HT1080 (cell line): ENCODE results near the gene C4orf50. TPM values are rescaled to one million over a fixed set of nuclear protein-coding genes. Genes with fewer than 3 reads are reported as not detected.

ENCODE experiments used
- DNase-seq: peaks from one replicate; pipeline ENCODE4 v3.0.0-alpha.2; 2015; ENCODE audit warnings: low read depth
- polyA plus RNA-seq, 2 experiments: library from polyadenylated mRNA; depleted of rRNA; stranded (reverse); fragments of >200 nt; gene quantifications; 2 replicates each; pipeline ENCODE4 v1.2.3, GENCODE V29; 2015
- total RNA-seq: library from RNA; depleted of rRNA; stranded (reverse); fragments of >200 nt; shearing (Covaris generic); gene quantifications from 2 replicates; pipeline ENCODE4 v1.2.3, GENCODE V29; 2014; rRNA removed

The C4orf50 gene
- not detected in 2 replicates for total RNA-seq
- not detected in 2 replicates for polyA plus RNA-seq (2015; cell fraction: cytosol; rRNA removed)
- not detected in 2 replicates for polyA plus RNA-seq (2015; cell fraction: nucleus; rRNA removed)

GRCh38 chr4:6018331-6018730 lies at the start of gene C4orf50:
TSS of gene C4orf50 (minus strand) at chr4:6018431.
- DNase-seq = no peak

GRCh38 chr4:6065934-6066590 lies 47.8 kb upstream of the C4orf50 start:
- DNase-seq = no peak

DNA sequence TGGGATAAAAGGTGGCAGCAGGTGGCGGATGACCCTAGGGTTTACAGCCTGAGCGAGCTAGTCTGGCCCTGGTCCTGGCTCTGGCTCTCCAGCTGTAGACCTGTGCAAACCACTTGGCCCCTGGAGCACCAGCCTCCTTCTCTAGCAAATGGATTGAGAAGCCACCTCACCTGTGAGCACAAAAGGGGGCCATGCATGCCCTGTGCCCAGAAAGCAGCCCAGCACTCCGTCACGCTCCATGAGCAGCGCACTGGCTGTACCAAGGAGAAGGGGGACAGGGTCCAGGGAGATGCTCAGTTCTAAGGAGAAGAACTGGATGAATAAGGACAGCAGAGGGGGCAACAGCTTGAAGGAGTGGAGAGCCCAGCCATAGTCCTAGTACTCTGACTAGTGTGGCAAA lies 46.9 kb upstream of the C4orf50 start:
- DNase-seq = no peak

GRCh38 chr4:6064383-6064782 lies 46.2 kb upstream of the C4orf50 start:
- DNase-seq = no peak

- no peak for DNase-seq
These were observed 45.5 kb upstream of the C4orf50 start for GRCh38 chr4:6063684-6064083.

- no peak for DNase-seq
These were observed 43.9 kb upstream of the C4orf50 start for GRCh38 chr4:6062133-6062532.

DNA sequence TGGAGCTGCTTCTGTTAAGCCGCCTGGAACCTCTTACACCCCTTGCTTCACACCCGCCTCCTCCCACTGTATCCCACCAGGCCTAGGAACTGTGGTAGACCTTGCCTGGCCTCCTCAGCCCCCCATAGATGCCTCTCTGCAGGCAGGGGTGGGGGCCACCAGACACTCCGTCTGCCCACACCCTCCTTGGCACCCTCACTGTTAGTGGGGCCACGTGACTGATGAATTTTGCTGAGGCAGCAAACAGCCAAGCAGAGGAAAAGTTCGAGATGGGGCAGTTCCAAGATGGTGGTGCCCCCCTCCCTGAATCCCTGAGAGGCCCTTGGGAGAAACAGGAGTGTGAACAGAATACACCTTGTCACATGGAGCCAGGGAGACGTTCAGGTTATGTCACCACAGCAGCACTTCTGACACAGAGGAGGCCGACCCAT lies 41.2 kb upstream of the C4orf50 start:
- DNase-seq = no peak

GRCh38 chr4:6058531-6059374 lies 40.5 kb upstream of the C4orf50 start:
- DNase-seq = no peak

DNA sequence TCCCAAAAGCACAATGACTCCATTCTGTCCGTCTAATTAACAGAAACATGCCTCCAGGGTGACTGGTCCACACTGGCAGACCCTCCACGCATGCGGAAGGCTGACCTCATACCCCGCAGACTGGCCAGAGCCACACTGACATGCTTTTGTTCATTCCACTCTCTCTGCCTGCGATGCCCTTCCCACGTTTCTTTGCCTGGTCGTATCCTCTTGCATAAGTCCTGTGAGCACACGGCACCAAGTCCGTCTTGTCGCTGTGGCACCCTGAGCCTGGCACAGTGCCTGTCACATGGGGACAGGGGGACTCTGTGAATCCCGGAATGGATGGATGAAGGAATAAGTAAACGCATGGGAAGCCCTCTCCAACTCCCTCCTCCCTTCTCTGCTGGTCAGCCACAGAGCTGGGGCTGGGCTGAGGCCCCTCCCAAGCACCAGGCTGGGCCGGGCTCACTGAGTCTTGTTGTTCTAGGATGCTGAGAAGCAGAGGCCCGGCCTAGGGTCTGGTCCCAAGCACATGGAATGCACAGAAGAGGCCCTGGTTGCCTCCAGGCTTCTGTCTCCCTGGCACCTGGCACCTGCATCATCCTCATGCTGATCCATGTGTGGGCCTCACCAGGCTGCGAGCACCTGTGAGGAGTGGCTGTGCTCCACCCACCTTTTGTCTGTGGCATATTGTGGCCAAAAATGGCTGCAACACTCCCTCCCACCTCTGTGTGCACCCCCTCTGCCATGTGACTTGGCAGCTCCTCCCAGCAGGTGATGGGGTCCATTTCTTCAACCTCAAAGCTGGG lies 38.9 kb upstream of the C4orf50 start:
- DNase-seq = no peak

- DNase-seq = no peak
These were observed 37.2 kb upstream of the C4orf50 start for GRCh38 chr4:6055436-6055835.

- no peak for DNase-seq
These were observed 36.8 kb upstream of the C4orf50 start for GRCh38 chr4:6055030-6055429.

DNA sequence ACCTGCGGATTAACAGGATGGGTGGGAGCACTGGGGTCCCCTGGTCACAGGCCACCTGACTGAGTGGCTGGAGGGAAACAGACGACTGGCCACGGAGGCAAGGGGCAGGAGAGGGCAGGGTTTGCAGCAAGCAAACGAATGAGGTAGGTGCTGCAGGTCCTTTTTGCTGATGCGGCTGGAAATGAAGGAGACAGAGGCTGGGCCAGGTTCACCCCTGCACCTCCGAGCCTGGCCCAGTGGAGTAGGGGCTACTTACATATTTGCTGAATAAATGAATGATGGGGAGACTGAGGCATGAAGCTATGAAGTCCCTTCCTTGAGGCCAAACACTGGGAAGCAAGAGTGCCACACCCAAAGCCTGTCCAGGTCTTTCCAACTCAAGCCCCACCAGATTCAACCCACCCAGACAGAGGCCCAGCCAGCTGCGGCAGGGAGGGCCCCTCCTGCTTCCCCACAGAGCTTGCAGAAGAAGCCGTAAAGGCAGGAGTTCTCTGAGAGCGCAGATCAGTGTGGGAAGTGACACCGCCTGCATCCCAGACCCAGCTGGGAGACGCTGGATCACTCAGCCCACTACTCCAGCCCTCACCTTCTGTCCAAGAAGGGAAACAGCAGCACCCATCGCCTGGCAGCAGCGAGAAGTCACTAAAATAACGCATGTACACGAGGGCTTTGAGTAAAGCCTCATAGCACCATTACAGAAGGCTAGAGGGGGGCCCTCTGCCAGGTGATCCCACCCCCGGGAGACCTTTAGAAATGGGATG lies 36.1 kb upstream of the C4orf50 start:
- no peak for DNase-seq

DNA sequence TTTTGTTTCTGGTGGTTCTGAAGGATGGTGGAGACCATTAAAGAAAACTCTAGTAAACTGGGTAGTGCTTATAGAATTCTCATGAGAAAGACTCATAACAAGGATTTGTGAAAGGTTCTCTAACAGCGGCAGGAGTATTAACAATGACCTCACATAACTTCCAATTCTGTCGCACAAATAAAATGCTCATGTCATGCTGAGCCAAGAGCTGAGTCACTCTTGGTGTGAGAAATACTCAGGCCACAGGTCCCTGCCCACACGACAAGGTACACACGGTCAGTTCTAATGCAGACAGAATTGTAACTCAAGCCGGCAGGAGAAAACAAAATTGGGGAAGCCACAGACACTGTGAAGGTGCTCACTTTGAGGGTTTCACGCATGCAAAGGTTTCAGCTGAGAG lies 34.4 kb upstream of the C4orf50 start:
- no peak for DNase-seq

GRCh38 chr4:6050551-6050950 lies 32.3 kb upstream of the C4orf50 start:
- DNase-seq = no peak

DNA sequence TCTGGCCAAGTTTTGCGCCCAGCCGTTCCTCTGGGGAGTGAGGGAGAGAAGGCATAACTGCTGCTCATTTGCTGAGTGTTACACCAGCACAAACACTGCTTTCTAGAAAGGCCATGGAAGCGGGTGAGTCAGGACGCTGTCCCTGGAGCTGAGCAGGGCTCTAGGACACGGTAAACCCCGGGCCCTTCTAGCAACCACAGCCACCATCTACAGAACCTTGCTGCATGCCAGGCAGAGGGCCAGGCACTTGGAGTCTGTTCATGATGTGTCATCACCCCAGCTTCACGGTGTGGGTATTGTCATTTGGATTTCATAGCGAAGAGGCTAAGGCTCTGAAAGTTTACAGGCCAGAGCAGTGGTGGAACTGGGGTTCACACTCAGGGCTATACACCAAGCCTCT lies 31.8 kb upstream of the C4orf50 start:
- peak; percentile 10 for DNase-seq

- no peak for DNase-seq
These were observed 31.0 kb upstream of the C4orf50 start for GRCh38 chr4:6049278-6049677.

DNA sequence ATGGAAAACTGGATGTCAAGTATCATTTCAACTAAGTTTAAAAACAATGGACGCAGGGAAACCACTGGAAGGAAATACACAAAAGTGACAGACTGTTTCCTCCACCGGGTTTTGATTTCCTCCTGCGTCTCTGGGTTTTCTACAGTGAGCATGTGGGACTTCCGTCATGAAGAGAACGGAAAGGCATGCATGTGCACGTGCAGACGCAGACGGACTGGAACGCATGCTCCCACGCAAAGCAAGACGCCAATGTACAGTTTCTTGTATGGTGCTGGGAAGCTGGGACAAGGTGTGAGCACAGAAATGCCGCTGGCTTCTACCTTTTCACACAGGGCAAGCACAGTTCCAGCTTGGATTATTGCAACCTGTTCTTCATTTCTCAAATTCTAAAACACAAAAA lies 30.3 kb upstream of the C4orf50 start:
- DNase-seq = no peak

DNA sequence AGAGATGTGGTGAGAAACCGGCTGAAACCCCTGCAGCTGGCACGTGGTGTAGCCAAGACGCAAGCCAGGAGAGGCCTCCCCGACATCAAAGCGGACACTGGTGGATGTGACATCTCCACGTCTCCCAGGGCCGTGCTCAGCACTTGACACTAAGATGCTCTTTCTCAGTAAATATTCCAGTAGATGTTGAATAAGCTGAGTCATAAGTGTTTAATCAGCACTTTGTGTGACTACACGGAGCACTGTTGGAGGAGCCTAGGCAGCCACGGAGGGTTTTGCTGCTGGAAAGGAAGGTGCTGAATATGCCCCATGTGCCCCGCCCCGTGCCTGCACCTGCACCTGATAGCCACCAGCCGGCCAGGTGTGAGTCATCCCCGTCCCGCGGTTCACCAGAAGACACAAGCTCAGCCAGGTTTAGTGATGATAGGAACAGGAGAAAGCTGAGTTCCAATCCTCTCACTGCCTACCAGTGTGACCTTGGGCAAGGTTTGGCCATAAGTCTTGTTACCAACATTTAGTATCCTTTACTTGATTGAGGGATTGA lies 29.0 kb upstream of the C4orf50 start:
- DNase-seq = no peak

- no peak for DNase-seq
These were observed 28.4 kb upstream of the C4orf50 start for GRCh38 chr4:6046526-6047129.

GRCh38 chr4:6044805-6045204 lies 26.6 kb upstream of the C4orf50 start:
- no peak for DNase-seq
